ENCODE data around the gene AATK.

DNA sequence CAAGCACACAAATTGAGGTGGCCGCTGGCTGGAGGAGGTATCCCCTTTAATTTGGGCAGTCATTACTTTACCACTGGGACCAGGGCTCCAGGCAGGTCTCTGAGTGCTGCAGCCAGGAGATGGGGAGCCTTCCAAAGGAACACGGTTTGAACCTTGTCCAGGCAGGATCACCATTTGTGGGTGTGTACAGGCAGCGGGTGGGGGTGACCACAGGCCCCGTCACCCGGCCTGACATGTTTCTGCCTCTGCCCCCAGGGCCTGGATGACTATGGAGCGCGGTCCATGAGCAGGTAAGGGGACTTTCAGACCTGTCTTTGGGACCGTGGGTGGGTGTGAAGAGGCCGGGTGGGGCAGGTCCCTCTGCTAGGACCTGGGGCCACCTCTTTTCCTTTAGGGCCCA lies 57.8 kb downstream of the AATK start:
- TF ChIP-seq CTCF (optimal IDR thresholded peaks at IDR 0.05 in 1 of 3, IDR thresholded peaks at IDR 0.05 in 1 of 3, conservative IDR thresholded peaks at IDR 0.05 in 1 of 3; ENCODE audit: extremely low read depth in 1 of 3, insufficient read depth in 2 of 3, low read length in 3 of 3) = no peak
- TF ChIP-seq EZH2 (IDR thresholded peaks at IDR 0.05; ENCODE audit: low read length) = no peak

All from keratinocyte (primary cell).